GM18858 (cell line): ENCODE measurements around the gene RRP1B.
"Not testable (repeated sequence)": the region's sequence is repeated elsewhere in the genome, so short reads cannot be mapped to it uniquely, and the experiment has no call there.

ENCODE experiments used
- ATAC-seq: cut with Tn5 transposase; IDR thresholded peaks from one replicate; pipeline ENCODE4 v1.9.1; 2021; ENCODE audit not compliant: unreplicated experiment

Gene RRP1B

DNA sequence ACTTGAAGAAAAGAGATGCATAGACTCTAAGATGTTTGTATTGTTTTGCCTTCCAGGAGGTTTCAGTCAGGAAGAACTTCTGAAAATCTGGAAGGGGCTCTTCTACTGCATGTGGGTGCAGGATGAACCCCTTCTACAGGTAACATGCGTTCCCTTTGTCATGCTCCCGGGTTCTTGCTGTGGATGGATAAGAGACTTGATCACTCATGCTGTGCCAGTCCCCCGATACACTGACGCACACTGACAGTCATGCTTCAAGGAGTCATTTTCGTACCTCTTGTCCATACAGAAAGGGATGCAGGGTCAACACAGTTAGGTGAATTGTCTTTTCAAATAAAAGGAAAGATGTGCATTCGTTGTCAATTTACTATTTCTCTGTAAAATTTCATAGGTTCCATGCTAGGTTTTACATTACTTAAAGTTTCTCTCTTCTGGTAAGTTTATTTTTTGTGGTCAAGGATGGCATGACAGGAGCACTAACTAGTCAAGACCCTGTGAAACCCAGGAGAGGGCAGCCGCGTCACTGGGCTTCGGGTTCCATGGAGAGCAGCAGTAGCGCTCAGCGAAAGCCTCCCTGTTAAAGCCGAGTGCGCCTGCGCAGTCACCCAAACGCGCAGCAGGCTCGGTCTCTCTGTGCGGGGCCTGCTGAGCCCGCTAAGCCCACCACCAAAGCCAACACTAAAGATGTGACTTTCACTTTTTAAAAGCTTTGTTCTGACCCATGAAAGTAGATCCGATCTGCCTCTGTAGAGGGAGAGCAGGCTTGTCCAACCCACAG is 10.7 kb downstream of the RRP1B start:
- ATAC-seq = no peak

DNA sequence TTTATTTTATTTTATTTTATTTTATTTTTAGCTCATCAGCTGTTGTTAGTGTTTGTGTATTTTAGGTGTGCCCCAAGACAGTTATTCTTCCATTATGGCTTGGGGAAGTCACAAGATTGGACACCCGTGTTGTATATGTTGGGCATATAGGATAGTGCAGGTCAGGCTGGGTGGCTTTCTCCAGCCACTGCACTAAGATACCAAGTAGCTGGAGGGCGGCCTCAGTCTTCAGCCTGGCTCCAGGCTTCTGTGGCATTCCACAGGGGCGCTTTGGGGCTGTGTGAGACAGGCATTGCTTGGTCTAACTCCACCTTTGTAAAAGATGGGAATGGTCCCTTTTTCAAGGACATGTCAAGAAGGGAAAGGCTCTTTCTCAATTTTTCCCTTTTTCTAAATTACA is 16.5 kb downstream of the RRP1B start:
- no peak for ATAC-seq

DNA sequence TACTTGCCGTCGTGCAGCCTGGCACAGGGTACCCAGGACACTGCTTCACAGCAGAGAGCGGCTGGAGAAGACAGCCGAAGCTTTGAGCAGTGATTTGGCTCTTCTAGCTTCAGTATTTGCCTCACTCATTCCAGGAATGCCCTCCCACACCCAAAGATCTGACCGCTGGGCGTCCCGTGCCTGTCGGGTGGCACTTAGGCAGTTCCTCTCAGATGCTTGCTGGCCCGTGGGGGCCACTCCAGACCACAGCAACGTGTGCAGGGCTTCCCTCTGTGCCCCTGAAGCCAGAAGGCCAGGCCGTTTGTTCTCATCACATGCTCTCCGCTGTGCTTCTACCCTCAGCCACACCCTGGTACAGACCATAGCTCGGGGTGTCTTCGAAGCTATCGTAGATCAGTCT is 17.0 kb downstream of the RRP1B start:
- ATAC-seq = no peak

DNA sequence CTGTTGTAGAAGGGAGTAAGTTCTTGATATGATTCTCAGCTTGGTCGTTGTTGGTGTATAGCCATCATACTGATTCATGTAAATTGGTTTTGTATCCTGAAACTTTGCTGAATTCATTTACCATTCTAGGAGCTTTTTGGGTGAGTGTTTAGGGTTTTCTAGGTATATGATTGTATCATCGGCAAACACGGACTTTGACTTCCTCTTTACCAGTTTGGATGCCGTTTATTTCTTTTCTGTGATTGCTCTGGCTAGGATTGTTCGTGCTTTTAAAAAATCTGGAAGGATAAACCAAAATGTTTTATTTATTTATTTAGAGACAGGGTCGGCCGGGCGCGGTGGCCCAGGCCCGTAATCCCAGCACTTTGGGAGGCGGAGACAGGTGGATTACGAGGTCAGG is 20.6 kb downstream of the RRP1B start:
- no peak for ATAC-seq

DNA sequence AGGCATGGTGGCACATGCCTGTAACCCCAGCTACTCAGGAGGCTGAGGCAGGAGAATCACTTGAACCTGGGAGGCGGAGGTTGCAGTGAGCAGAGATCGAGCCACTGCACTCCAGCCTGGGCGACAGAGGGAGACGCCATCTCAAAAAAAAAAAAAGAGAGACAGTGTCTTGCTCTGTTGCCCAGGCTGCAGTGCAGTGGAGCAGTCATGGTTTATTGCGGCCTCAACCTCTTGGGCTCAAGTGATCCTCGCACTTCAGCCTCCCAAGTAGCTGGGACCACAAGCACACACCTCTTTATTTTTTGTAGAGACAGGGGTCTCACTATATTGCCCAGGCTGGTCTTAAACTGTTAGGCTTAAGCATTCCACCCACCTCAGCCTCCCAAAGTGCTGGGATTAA is 21.1 kb downstream of the RRP1B start:
- ATAC-seq = not testable (repeated sequence)

DNA sequence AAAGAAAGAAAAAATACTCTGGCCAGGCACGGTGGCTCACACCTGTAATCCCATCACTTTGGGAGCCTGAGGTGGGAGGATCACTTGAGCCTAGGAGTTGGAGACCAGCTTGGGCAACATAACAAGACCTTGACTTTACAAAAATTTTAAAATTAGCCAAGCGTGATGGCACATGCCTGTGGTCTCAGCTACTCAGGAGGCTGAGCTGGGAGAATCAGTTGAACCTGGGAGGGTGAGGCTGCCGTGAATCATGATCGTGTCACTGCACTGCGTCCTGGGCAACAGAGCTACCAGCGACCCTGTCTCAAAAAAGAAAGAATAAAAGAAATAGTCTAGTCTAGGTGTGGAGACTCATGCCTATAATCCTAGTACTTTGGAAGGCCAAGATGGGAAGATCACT is 22.3 kb downstream of the RRP1B start:
- no peak for ATAC-seq

DNA sequence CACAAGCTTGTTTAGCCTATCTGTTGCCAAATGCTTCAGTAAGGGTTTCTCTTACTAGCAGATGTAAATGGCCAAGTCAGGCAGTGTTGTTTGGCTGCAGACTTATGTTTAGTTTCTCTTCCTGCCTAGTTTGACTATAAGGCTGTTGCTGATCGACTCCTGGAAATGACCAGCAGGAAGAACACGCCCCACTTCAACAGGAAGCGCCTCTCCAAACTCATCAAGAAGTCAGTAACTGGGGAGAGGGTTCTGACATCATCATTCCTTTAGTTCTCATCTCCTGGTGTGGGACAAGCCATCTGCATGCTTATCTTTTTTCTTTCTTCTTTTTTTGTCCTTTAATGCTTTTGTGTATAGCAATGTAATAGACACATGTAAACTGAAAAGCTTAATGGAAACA is 25.1 kb downstream of the RRP1B start:
- ATAC-seq = no peak

DNA sequence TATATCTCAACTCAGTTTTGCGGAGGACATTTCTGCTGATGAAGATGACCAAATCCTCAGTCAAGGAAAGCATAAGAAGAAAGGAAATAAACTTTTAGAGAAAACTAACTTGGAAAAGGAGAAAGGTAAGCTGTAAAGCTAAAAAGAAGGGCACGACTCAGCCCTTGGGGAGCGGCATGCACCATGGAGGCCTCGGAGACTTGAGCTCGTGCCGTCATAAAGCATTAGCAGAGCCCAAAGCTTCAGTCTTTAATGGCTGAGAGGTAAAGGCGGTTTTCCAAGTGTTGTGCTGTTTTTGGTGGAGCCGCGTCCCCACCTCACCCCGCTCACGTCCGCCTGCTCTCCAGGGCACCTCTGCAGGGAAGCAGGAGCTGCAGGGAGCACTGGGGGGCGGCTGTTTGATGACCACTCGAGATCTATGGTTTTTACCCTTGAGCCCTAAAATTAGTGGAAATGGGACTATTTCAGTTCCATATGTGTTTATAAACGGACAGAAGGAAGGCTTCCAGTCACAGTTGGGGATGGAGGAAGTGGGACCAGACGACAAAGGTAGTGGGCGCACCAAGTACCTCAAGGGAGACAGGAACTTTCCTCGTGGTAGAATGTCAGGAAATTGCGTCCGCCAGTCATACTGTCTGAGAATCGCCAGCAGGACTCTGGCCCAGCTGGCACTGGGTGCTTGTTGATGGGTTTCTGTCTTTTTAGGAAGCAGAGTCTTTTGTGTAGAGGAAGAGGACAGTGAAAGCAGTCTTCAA is 27.6 kb downstream of the RRP1B start:
- no peak for ATAC-seq

DNA sequence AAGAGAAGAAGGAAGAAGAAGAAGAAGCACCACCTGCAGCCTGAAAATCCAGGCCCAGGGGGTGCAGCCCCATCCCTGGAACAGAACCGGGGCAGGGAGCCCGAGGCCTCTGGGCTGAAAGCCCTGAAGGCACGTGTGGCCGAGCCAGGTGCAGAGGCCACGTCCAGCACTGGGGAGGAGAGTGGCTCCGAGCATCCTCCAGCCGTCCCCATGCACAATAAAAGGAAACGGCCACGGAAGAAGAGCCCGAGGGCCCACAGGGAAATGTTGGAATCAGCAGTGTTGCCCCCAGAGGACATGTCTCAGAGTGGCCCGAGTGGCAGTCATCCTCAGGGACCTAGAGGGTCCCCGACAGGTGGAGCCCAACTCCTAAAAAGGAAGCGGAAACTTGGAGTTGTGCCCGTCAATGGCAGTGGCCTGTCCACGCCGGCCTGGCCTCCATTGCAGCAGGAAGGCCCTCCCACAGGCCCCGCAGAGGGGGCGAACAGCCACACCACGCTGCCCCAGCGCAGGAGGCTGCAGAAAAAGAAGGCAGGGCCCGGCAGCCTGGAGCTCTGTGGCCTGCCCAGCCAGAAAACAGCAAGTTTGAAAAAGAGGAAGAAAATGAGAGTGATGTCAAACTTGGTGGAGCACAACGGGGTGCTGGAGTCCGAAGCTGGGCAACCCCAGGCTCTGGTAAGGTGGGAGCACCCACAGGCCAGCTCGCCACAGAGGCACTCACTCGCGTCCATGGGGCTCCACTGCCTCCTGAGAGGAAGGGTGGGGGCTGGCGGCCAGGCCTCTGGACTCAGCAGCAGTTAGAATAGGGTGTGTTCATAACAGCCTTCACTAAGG is 28.4 kb downstream of the RRP1B start:
- no peak for ATAC-seq

DNA sequence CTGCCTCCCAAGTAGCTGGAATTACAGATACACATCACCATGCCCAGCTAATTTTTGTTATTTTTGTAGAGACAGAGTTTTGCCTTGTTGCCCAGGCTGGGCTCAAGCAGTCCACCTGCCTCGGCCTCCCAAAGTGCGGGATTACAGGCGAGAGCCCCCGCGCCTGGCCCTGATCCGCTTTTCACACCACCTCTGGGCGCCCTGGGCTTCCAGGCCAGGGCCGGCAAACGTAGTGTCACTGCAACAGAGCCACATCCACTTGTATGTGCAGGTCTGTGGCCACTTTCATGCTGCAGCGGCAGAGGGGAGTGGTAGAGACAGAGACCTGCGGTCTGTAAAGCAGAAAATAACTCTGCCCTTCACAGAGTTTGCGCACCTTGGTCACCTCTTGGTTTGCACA is 29.5 kb downstream of the RRP1B start:
- ATAC-seq = no peak

DNA sequence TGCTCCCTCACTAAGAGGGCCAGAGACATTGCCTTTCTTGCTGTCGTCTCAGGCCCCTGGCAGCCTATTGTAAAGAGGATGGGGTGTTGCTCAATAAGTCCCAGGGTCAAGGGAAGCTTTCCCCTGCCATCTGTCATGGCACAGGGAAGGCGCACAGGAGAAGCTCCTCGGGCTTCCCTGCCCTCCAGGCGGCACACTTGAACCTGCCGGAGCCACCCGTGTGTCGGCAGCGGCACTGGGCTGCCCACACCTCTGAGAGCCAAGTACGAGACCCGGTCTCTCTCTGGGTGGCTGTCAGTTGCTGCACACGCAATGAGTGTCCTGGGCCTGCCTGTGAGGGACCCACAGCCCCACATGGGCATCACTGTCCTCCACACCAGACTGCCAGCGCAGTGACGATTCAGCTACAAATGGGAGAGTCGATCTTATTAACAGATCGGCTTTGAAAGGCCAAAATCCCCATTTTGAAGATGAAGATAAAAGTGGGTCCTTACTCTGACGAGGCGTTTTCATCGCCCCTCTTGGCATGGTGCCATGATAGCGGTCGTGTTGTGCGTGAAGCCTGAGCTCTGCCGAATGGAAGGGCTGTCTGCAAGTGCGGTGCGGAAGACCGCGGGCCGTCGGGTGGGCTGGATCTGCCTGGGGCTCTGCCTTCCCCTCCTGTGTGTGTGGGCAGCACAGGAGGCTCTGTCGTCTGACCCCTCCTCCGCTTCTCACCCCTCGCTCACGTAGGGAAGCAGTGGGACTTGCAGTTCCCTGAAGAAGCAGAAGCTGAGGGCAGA is 30.4 kb downstream of the RRP1B start:
- ATAC-seq = no peak

DNA sequence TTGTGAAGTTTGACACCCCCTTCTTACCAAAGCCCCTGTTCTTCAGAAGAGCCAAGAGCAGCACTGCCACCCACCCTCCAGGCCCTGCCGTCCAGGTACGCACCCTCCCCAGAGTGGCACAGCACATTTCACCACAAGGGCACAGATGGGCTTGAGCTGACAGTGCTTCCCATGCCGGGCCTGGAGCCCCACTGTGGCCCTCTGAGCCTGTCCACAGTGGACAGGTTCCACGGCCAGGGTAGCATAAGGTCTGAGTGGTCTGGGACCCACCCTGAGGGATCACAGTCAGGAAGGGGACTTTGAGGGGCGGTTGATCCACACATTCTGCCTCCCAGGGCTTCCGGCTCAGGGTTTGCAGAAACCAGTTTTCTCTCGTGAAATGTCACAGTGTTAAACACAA is 31.0 kb downstream of the RRP1B start:
- no peak for ATAC-seq

DNA sequence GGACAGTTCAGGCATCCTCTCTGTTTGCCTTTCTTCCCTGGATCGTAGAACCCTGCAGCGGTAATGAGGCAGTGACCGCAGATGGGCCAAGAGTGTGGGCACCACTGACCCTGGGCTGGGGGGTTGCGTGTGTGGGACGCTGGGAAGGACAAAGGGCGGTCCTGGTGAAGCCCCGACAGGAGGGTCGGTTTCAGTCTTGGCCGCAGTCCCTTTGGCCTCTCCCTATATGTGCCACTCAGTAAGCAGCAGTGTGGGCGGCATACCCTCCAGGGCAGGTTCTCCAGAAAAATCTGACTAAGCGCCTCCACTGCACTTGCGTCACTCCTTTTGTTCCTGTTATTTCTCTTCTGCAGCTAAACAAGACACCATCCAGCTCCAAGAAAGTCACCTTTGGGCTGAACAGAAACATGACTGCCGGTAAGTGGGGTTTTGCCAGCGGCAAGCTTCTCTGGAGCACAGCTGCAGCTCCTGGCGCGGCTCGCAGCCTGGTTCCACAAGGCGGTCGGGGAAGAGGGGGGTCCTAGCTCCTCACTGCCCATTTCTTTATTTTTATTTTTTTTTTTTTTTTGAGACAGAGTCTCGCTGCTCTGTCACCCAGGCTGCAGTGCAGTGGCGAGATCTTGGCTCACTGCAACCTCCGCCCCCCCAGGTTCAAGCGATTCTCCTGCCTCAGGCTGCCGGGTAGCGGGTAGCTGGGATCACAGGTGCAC is 31.9 kb downstream of the RRP1B start:
- ATAC-seq = no peak

DNA sequence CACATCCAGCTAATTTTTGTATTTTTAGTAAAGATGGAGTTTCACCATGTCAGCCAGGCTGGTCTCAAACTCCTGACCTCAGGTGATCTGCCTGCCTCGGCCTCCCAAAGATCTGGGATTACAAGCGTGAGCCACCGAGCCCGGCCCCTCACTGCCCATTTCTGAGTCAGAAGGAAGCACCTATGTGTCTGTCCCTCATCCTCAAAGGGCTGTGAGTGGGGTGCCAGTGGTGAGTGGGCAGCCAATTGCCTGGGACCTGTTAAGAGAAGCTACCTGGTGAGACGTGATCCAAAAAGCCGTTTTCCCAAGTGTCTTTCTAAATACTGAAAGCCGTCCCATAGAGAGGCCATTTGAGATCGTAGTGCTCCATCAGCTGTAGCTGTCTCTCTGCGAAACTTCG is 32.4 kb downstream of the RRP1B start:
- ATAC-seq = no peak

DNA sequence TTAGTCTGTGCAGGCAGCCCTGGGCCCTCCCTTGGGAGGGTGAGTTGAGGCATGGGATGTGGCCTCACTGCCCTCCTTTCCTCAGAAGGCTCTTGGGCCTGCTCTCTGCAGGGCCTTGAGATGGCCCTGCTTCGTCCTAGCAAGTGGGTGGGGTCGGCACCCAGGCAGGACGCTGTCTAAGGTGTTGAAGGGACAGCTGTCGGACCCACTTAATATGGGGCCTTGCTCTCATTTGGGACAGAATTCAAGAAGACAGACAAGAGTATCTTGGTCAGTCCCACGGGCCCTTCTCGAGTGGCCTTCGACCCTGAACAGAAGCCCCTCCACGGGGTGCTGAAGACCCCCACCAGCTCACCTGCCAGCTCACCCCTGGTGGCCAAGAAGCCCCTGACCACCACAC is 33.6 kb downstream of the RRP1B start:
- no peak for ATAC-seq

DNA sequence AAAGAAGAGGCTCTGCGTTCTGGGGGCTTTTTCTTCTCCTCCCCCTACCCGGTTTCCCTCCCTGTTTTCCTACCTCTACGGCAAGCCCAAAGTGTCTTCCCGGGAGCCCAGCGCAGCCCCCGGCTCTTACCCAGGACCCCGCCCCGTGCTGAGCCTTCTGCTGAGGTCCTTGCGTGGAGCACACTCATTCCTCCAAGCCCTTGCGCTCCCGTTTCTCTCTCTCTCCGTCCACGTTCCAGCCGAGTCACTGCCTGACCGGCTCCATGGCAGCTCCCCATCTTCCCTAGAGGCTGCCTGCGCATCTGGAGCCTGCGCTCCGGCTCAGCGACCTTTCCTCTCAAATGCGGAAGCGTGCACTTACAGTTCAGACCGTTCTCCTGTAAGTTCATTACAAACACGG is 34.6 kb downstream of the RRP1B start:
- no peak for ATAC-seq

DNA sequence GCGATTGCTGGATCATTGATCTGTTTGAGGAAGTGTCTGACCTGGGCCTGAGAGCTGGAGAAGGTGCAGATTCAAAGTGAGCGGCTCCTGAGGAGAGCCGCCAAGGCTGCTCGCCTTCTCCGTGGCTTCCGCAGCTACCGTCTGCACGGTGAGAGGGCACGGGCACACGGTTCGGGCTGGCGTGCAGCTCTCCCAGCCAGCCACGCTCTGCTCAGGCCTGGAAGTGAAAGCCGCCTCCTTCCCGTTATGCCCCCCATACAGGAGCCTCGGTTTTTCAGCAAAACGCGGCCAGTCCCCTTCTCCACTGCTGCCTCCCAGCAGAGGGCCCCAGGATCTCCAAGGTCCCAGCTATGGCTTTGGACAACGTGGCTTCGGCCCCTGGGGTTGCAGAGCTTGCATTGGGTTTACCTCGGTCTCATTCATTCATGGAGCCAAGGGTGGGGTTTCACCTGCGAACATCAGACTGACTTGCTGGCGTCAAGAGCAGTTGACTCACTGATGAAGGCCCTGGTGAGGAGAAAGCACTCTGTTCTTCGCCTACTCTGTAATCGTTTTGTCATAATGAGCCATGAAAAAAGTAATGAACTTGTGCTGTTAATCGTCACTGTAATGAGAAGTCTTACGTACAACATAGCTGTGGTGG is 35.2 kb downstream of the RRP1B start:
- no peak for ATAC-seq

DNA sequence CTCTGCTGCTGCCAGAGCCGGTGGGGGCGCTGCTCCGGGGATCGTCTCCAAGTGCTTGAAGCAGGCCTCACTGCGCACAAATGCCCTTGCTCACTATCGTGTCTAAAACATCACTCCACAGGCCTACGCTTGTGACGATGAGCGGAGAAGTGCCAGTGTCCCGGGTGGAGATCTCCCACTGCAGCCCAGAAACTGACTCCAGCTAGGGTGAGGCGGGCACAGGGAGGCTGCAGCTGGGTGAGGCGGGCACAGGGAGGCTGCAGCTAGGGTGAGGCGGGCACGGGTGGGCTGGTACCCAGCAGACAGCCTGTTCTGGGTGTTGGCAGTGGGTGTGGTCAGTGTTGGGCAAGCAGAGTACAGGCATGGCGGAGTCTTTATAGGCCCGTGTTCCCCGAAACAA is 36.9 kb downstream of the RRP1B start:
- ATAC-seq = no peak

DNA sequence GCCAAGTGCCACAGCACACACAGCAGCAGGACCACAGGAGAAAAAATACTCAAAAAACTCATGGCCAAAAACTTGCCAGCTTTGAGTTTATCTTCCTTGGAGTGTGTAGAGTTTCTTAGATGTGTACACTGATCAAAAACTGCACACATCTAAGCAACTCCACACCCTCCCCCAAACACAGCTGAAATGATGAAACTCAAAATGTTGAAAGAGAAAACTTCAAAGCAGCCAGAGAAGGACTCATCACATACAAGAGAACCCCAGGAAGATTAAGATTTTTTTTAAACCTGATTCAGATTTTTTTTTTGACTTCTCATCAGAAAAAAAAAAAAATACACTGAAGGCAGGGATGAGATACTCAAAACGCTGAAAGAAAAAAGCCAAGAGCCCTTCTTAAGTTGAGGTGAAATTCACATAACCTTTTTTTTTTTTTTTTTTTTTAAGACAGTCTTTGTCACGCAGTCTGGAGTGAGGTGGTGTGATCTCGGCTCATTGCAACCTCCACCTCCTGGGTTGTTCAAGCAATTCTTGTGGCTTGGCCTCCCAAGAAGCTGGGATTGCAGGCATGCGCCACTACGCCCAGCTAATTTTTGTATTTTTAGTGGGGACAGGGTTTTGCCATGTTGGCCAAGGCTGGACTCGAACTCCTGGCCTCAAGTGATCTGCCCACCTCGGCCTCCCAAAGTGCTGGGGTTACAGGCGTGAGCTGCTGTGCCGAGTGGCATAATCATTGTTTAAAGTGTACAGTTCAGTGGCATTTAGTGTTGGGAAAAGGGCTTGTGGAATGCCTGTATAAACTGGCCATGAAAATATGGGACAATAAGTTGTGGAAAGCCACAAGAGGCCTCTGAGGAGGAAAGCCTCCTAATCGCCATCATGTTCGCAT is 38.6 kb downstream of the RRP1B start:
- ATAC-seq = no peak
